HG02981 (cell line): Measurements from ENCODE around the gene INPP4A.

Experiments used
- ATAC-seq: cut with Tn5 transposase; IDR thresholded peaks from one replicate; pipeline ENCODE4 v1.9.1; 2021; ENCODE audit warnings: mild to moderate bottlenecking, moderate library complexity; ENCODE audit not compliant: unreplicated experiment

INPP4A gene

DNA sequence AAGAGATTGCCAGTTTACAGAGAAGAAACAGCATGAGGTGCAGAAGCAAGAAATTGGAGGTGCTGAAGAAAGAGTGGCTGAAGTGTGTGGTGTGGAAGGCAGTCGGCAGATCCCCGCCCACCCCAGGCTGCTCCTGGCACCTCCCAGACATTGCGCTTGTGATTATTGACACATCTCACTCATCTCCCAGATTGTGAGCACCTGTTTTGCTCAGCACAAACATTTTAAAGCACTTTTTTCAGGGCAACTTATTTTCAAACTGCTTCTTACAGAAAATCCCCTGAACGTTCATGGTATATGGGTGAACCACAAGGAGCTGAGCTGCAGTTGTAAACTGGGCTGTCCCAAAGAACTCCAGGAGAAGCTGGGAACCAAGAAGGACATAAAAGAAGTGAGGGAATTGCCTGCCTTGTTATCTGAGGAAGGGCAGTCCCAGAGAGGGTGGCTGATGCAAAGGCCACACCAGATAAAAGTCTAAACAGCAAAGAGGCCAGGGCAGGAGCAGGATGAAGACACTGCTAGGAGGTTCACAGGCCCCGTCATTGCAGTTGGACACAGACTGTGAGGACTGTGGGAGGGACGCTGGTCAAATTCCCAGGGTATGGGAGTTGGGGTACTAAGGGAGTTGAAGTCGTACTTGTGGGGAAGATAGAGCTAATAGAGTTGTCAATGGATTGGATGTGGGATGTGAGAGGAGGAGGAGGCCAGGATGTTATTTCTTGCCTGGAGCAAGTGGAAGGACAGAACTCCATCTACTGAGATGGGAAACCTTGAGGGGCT, 65.1 kb downstream of the INPP4A start:
- no peak for ATAC-seq

DNA sequence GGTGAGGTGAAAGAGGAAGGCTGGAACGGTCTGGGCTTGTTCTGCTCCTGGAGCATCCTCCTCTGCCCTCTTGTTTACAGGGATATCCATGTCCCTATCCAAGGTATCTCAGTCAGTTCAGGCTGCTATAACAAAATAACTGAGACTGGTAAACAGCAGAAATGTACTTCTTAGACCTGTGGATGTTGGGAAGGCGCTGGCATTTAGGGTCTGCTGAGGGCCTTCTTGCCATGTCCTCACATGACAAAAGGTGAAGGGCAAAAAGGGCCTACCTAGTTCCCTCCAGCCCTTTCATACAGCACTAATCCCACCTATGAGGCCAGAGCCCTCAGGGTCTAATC, 65.6 kb downstream of the INPP4A start:
- no peak for ATAC-seq

DNA sequence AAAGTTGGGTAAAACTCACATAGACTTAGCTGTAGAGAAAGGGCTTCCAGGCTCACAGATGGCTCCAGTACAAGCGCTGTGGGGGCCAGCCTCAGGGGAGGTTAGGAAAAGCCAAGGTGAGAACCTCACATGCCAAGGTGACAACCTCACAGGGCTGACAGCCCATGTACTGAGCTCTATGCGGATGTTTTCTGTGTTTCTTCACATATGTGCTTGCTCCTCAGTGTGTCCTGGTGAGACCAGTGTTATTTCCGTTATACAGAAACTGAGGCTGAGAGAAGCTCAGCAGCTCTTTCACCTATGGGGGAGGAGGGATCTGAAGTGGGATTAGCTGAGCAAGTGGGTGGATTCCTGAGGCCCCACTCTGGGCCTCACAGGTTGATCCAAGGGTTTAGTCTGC, 67.3 kb downstream of the INPP4A start:
- ATAC-seq = no peak

DNA sequence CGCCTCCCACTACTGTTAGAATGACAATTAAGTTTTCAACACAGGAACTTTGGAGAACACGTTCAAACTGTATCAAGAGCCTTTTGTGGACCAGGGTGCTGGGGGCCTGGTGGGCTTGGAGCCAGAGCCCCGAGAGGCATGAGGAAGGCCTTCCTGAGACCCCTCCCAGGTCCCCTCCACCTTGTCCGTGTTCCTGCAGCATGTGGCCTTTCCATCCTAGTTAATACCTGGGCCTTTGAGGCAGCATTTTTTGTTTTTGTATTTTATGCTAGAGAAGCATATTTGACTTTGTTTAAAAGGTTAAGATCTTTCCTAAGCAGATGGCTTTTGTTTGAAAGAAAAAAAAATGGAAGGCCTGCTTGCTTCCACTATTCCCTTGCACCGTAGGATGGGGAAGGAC, 68.0 kb downstream of the INPP4A start:
- ATAC-seq = no peak

DNA sequence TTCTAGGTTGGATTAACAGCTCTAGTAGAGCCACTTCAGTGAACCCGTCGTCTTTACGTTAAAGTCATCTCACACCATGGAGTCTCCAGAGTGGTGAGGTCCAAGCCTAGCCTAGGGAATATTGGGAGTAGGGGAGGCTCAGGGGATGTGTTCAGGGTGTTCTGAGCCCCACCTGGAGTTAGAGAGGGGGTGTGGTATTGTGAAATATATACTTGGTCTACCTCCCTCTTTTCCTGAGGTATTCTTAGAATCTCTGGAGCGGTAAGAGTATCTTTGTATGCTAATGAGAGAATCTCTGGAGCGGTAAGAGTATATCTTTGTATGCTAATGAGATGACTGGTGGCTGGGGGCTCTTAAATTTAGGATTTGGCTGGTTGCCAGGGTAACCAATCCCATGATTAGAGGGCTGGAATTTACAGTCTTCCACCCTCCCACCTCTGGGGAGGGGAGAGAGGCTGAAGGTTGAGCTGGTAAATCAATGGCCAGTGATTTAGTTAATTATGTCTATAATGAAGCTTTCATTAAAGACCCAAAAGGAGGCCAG, 69.5 kb downstream of the INPP4A start:
- ATAC-seq = no peak

DNA sequence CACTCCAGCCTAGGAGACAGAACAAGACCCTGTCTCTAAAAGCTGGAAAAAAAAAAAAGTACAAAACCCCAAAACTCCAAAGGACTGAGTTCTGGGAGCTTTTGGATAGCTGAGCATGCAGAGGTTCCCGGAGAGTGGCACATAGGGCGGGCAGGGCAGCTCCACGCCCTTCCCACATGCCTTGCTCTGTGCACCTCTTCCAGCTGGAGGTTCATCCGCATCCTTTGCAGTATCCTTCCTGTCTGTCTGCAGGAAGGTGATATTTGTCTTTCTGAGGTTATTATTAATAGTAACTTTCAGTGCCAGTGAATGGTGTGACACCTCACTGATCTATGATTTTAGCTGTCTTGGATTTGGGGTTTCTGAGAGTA, 70.2 kb downstream of the INPP4A start:
- ATAC-seq = no peak

DNA sequence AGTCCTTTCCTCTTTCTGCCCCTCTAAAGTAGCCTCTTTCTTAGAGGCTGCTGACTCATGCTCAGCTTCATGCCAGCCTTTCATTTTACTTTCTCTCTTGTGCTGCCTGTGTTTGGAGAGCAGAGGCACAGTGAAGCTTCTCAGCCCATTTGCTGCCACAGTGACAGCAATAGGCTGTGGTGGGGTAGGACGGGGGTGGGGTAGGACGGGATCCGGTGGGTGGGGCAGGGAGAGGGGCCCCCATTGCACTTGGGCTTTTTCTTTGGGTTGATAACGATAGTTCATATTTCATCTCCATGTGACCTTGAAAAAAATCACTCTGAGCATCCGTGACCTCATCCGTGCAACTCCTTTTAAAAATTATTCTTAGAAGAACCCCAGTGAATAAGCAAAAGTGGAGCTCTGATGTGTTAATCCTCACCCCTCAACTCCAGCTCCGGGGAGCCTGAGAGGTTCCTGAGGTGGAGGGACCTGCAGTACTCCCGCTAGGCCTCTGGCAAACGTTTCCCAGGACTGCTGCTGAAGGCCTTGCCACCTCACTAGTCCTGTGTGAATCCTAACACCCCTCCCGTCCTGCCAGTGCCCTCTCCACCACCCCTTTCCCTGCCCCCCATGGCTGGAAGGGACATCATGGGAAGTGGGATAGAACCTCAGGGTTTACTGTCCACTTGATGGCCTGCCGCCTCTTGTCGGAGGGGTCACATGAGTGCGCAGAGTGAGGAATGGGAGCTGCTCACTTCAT, 70.8 kb downstream of the INPP4A start:
- no peak for ATAC-seq

DNA sequence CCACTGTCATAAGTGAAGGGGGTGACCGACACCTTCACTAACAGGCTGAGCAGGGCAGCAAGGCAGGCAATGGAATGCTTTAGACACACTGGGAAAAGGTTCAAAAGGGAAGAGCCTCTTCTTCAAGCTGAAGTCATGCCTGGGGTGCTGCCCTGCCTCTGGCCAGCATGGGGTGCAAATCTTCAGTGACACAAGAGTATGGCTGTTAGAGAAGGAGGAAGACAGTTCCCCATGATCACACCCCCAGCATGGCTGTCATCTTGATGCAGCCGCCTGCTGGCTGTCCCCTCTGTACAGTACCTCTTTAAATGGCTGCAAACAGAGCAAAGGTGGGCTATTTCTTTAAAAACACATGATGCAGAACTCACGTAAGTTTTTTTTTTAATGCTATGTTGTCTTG, 71.9 kb downstream of the INPP4A start:
- ATAC-seq = no peak

DNA sequence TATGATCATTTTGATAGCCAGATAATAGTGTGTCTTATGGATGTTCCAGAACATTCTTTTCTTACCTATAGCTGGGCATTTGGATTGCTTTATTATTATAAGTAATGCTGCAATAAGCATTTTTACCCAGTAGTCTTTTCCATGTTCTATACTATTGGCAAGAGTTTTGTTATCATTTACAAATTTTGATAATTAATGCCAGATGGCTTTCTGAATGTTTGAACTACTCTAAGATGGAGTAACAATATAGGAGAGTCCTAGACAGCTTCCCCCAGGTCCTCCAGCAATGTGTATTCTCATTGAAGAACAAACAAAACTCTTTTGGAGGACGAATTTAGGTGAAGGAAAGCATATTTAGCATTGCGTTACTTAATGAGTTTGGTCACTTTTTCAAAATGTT, 73.0 kb downstream of the INPP4A start:
- no peak for ATAC-seq

DNA sequence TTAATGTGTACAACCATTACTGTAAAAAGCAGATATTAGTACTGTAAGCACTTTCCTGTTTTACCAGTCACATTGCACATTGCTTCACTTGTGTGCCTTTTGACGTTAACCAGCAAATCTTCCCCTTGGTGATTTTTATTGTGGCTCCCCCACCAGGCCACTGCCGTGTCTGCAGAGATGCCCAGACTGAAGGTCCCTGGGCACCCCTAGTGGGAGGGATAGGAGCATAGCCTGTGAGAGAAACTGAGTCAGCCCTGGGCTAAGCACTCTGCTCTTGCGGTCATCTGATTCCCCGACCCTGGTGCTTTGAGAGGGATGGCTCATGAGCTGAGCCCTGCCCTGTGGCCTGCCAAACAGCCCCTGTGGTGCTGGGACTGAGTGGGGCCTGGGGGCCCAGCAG, 73.4 kb downstream of the INPP4A start:
- ATAC-seq = no peak

DNA sequence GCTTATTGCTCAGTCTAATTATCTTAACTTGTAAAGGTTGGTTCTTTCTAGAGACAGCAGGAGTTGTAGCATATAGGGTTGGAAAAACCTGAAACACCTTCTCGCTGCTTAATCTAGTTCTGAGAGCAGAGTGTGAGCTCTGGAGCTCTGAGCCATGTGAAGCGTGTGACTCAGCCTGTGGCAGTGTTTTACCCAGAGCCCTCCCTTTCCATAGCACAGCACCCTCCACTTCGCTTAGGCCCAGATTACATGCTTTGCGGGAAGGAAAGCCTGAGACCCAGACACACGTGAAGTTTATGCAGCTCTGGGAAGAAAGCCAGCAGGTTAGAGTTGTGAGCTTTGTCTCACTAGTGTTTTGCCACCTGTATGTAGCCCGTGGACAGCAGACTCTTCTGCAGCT, 74.5 kb downstream of the INPP4A start:
- no peak for ATAC-seq

DNA sequence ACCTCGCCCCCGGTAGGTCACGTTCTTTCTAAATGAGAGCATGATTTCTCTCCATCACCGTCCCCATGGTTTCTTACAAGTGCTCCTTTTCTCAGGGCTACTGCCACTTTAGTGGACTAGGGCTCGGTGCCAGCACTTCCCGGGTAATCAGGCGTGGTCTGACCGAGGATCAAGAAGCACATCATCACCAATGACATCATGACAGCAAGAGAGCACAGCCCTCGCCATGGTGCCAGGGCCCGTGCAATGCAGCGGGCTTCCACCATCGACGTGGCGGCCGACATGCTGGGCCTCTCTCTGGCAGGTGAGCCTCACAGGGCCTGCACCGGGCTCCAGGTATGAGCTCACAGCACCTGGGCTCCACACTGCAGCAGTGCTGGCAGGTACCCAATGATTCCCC, 75.2 kb downstream of the INPP4A start:
- ATAC-seq = no peak

DNA sequence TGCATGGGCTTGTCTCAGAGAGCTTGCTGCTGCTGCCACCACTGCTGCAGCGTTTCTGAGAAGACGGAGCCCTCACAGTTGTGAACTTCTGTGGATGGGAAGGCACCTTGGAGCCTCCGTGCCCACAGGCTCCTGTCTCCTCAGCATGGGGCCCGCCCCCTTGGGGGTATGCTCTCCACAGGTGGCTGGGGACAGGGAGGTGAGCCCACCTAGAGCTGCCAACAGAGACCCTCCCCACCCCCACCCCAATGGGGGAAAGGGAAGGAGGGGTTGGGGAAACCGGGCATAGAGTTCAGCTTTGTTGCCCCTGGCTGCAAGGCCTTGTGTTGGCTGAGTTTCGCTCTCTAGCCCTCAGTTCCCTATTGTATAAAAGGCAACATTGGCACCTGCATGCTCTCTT, 76.1 kb downstream of the INPP4A start:
- no peak for ATAC-seq

DNA sequence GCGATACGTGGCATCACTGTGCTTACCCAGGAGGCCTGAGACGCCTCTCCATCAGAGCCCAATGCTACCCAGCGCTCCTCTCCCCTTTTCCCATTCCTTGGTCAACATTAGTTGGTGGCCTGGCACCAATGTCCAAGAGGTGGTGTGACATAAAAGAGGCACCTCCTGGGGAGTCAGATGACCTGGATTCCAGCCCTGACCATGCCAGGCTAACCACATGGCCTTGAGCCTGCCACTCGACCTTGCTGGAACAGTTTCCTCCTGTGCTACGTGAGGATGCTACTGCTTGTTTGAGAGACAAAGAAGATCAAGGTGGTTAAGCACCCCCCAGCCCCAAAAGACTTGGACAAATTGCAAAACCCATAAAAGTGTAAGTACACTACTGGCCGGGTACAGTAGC, 76.6 kb downstream of the INPP4A start:
- no peak for ATAC-seq

DNA sequence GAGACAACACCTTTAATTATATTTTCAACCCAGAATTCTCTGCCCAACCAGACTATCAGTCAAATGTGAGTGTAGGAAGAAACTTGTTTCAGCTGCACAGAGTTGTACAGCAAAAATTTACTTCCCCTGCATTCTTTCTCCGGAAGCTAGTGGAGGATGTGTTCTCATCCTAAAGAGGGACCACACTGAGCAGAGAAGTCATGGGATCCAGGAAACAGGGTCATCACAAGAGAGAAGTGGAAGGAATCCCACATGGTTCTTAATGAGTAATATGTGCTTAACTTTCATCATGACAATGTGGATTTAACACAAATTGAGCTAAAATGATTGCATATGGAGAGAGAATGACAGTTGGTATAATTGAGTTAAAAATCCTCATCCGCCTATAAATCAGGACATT, 78.2 kb downstream of the INPP4A start:
- no peak for ATAC-seq

DNA sequence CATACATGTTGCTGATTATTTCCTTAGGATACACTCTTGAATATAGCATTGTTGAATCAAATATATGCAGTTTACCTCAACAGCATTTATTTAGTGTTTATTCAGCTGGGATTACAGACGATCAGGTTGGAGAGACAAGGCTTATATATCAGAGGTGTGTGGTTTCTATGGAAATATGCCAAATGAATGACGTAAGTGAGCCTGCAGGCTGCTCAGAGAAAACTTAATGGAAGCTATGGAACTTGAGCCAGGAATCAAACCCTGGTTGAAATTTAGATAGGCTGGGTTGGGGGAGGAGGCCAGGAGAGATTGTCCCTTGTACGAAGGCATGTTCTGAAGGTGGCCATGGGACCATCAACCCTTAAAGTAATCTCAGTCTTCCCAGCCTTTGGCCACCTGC, 79.5 kb downstream of the INPP4A start:
- ATAC-seq = no peak

DNA sequence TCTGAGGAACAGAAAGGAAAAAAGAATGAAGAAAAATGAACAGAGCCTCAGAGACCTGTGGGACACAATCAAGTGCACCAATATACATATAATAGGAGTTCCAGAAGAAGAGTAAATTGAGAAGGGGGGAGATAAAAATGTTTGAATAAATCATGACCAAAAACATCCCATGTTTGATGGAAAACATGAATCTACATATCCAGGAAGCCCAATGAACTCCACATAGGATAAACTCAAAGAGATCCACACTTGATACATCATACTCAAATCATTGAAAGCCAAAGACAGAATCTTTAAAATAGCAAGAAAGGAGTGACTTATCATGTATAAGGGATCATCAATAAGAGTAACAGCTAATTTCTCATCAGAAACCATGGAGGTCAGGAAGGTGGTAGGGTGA, 83.7 kb downstream of the INPP4A start:
- no peak for ATAC-seq

DNA sequence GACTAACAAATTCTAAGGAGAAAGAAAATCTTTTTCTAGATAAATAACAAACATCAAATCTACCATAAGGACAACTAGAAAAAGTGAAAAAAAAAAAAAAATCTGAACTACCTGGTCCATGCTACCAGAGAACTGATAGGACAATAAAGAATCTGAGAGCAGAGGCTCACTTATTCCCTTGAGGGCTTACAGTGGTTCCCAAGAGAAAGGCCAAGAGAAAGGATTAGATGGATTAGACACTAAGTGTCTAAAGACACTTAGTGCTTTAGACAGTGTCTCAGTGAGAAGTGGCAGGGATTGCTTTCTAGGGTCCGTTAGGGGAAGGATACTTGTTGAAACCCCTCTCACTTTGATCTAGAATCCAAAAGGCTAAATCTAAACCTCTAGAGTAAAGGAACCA, 85.5 kb downstream of the INPP4A start:
- no peak for ATAC-seq

DNA sequence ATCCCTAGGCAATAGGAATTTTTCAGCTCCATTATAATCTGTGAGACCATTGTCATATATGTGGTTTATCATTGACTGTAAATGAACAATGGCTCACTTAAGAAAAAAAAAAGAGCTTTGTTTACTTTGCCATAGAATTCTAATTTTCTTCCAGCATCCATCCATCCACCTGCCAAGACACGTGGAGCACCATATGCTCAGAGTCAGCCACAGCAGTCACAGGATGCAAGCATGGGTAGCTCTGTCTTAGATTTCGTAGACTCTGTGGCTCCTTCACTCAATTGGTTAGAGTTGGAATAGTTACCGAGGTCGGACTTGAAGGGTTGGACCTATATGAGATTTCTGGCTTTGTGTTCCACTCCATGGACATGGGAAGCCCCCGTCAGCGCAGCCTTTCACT, 88.1 kb downstream of the INPP4A start:
- ATAC-seq = no peak

DNA sequence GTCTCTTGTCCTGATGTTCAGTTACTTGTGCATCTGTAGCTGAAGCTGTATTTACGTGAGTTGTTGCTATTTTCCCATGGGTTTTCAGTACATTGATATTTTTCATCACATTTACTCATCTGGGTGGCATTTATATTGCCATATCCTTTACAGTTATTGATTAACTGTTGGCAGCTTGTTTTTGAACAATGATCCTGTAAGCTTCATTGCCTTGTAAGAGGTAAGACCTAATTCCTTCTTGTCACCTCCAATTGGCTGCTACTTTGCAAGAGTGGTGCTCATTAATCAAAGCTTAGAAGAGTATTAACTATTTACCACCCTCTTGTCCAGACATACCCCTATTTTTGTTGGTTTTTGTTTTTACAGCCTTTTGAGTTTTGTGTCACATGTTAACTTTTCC, 88.9 kb downstream of the INPP4A start:
- ATAC-seq = no peak

DNA sequence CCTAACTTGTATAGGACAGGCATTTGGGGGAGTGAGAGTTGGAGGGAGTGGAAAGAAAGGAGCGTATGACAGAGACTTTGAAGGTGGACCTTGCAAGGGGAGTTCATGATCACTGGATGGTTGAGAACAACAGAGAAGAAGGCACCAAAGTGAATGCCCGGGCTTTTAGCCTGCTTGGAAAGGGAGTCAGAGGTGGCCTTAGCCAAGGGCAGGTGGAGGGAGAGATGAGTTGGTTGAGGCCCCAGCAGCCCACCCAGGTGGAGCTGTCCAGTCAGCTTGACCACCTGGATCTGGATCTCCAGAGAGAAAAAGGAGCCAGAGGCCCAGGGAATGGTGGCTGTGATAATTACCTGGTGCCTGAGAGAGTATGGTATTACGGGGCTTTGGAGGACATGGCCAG, 90.1 kb downstream of the INPP4A start:
- ATAC-seq = no peak

DNA sequence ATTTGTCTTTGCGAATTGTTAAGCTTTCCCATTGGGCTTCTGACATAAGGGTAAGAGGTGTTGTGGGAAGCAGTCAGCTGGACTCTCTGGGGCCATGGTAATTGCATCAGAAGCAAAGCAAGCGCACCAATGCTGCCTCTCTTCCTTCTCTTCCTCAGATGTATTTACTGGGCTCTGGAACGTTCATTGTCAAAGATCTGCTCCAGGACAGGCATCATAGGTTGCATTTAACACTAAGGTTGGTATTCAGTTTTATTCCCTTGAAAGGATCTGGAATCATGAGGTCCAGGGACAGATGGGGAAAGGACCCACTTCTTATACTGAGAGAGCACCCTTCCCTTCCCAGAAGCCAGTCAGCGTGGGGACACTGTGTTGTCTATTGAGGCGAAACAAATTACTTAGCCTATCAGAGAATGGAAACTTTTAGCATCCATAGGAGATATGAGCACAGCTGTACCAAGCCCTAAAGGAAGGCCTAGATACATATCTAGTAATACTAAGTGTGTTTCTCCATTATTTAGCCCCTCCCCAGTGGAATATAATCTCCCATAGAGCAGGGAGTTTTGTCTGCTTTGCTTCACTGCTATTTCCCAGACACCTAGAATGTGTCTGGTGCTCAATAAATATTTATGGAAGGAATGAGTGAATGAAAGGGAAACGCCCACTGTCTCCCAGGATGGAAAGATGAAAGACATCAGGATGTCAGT, 91.5 kb downstream of the INPP4A start:
- no peak for ATAC-seq
